ENCODE results near the gene CASP12.

CASP12 gene

GRCh38 chr11:104856607-104857006, 41.7 kb downstream of the CASP12 start:
- no peak overlapping the region for H3K4me3 ChIP-seq (replicated peaks; ENCODE audit: low read depth, low read length)
- DNase-seq (ENCODE audit: extremely low read depth, low read depth): no peak
- no peak for TF ChIP-seq CTCF (IDR thresholded peaks at IDR 0.05; ENCODE audit: low read depth, low read length, missing control alignments)

GRCh38 chr11:104855965-104856364, 42.3 kb downstream of the CASP12 start:
- no peak for DNase-seq (ENCODE audit: extremely low read depth, low read depth)
- TF ChIP-seq CTCF (IDR thresholded peaks at IDR 0.05; ENCODE audit: low read depth, low read length, missing control alignments): no peak
- H3K4me3 ChIP-seq (replicated peaks; ENCODE audit: low read depth, low read length): no peak overlapping the region

GRCh38 chr11:104853276-104853675, 45.0 kb downstream of the CASP12 start:
- no peak overlapping the region for H3K4me3 ChIP-seq (replicated peaks; ENCODE audit: low read depth, low read length)
- DNase-seq (ENCODE audit: extremely low read depth, low read depth): no peak
- no peak for TF ChIP-seq CTCF (IDR thresholded peaks at IDR 0.05; ENCODE audit: low read depth, low read length, missing control alignments)

- TF ChIP-seq CTCF (IDR thresholded peaks at IDR 0.05; ENCODE audit: low read depth, low read length, missing control alignments): no peak
- H3K4me3 ChIP-seq (replicated peaks; ENCODE audit: low read depth, low read length): no peak overlapping the region
- DNase-seq (ENCODE audit: extremely low read depth, low read depth): peak; percentile 15
Observed at GRCh38 chr11:104852811-104853210, 45.4 kb downstream of the CASP12 start.

GRCh38 chr11:104846216-104846615, 52.0 kb downstream of the CASP12 start:
- TF ChIP-seq CTCF (IDR thresholded peaks at IDR 0.05; ENCODE audit: low read depth, low read length, missing control alignments): no peak
- no peak for DNase-seq (ENCODE audit: extremely low read depth, low read depth)
- no peak overlapping the region for H3K4me3 ChIP-seq (replicated peaks; ENCODE audit: low read depth, low read length)

- TF ChIP-seq CTCF (IDR thresholded peaks at IDR 0.05; ENCODE audit: low read depth, low read length, missing control alignments): no peak
- no peak for DNase-seq (ENCODE audit: extremely low read depth, low read depth)
- no peak overlapping the region for H3K4me3 ChIP-seq (replicated peaks; ENCODE audit: low read depth, low read length)
Observed at GRCh38 chr11:104844451-104844850, 53.8 kb downstream of the CASP12 start.

GRCh38 chr11:104843150-104843836, 55.0 kb downstream of the CASP12 start:
- DNase-seq (ENCODE audit: extremely low read depth, low read depth): no peak
- H3K4me3 ChIP-seq (replicated peaks; ENCODE audit: low read depth, low read length): no peak overlapping the region
- TF ChIP-seq CTCF (IDR thresholded peaks at IDR 0.05; ENCODE audit: low read depth, low read length, missing control alignments): no peak
